Upper lobe of left lung (tissue), 4 donors: Measurements from ENCODE around the gene TMEM273.

Experiments
- POLR2A ChIP-seq, 4 donors: fragments of 450-650 bp; IDR thresholded peaks; one replicate each; pipeline ENCODE4 v1.5.1; 2016 to 2017; ENCODE audit warnings: antibody characterized with exemption in 4 of 4, mild to moderate bottlenecking in 2 of 4
- POLR2AphosphoS5 ChIP-seq, 2 donors: sonication (generic); formaldehyde crosslinking; IDR thresholded peaks; one replicate each; pipeline ENCODE4 v1.5.1; 2017; ENCODE audit warnings: antibody characterized with exemption in 2 of 2

DNA sequence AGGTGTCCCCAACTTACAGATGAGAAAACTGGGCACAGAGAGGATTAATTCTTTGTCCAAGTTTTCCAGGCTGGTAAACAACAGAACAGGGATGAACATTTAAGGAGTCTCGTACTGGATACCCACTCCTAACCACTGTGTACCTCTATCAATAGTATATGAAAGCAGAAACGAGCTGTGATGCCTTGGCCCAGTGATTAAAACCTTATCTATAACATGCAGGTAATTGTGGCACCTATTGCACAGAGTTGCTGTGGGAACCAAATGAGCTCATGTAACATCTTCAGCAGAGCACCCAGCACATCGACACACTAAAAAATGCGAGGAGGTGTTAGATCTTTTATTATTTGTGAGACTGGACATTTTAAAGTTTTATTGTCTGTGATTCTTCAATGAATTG lies 1.6 kb downstream of the TMEM273 start:
- no peak for TF ChIP-seq POLR2A (IDR thresholded peaks at IDR 0.05)
- TF ChIP-seq POLR2AphosphoS5 (IDR thresholded peaks at IDR 0.05): no peak
